GM23338 (cell line): ENCODE results near the gene GDPD4. TPM values are rescaled to one million over a fixed set of nuclear protein-coding genes. Genes with fewer than 3 reads are reported as not detected.

Source experiments
- ATAC-seq: fragments of 200-7000 bp; cut with Tn5 transposase; 3 replicates; pipeline ENCODE4 v1.9.1; 2020
- DNase-seq: peaks from one replicate; pipeline ENCODE4 v3.0.0-alpha.2; 2015; ENCODE audit warnings: low spot score
- H2AFZ ChIP-seq: fragments of 200-600 bp; sonication (generic); 2 replicates; pipeline ENCODE4 v1.8.0; 2016; ENCODE audit warnings: antibody characterized with exemption, mild to moderate bottlenecking, moderate library complexity
- H3F3A ChIP-seq: fragments of 200-600 bp; sonication (generic); replicated peaks from 2 replicates; pipeline ENCODE4 v1.8.0; 2017; ENCODE audit warnings: antibody characterized with exemption, mixed run types, low read depth
- H3K27ac ChIP-seq: fragments of 200-600 bp; sonication (generic); 2 replicates; pipeline ENCODE4 v1.6.1; 2016; ENCODE audit warnings: low read depth
- H3K27me3 ChIP-seq: fragments of 200-600 bp; sonication (generic); 2 replicates; pipeline ENCODE4 v1.8.0; 2016; ENCODE audit warnings: mild to moderate bottlenecking, mixed run types, moderate library complexity; ENCODE audit not compliant: insufficient read depth
- H3K36me3 ChIP-seq: fragments of 200-600 bp; sonication (generic); 2 replicates; pipeline ENCODE4 v1.8.0; 2016; ENCODE audit warnings: mild to moderate bottlenecking; ENCODE audit not compliant: insufficient read depth
- H3K4me1 ChIP-seq: fragments of 200-600 bp; sonication (generic); 2 replicates; pipeline ENCODE4 v1.8.0; 2016; ENCODE audit warnings: mild to moderate bottlenecking, moderate library complexity; ENCODE audit not compliant: insufficient read depth
- H3K4me2 ChIP-seq: fragments of 200-600 bp; sonication (generic); 2 replicates; pipeline ENCODE4 v1.7.1; 2017; ENCODE audit warnings: mixed run types
- H3K4me3 ChIP-seq: fragments of 200-600 bp; sonication (generic); 2 replicates; pipeline ENCODE4 v1.6.1; 2016; ENCODE audit warnings: mixed run types
- H3K79me2 ChIP-seq: fragments of 200-600 bp; sonication (generic); replicated peaks from 2 replicates; pipeline ENCODE4 v1.8.0; 2017; ENCODE audit warnings: mild to moderate bottlenecking; ENCODE audit not compliant: insufficient read depth
- H3K9me2 ChIP-seq: fragments of 200-600 bp; sonication (generic); 2 replicates; pipeline ENCODE4 v1.8.0; 2017; ENCODE audit not compliant: insufficient read depth
- H4K20me1 ChIP-seq: fragments of 200-600 bp; sonication (generic); replicated peaks from 2 replicates; pipeline ENCODE4 v1.8.0; 2017; ENCODE audit warnings: mild to moderate bottlenecking; ENCODE audit not compliant: insufficient read depth
- H3K27ac Mint-ChIP-seq: 2 replicates; pipeline ENCODE4 v1.8.0; 2020; ENCODE audit warnings: inconsistent platforms, mild to moderate bottlenecking, moderate library complexity, mixed read lengths
- H3K27me3 Mint-ChIP-seq: 3 replicates; pipeline ENCODE4 v1.8.0; 2022; ENCODE audit warnings: low read depth, mild to moderate bottlenecking, moderate library complexity, mixed read lengths, inconsistent platforms; ENCODE audit not compliant: insufficient read depth, poor library complexity
- H3K36me3 Mint-ChIP-seq: 3 replicates; pipeline ENCODE4 v1.8.0; 2021; ENCODE audit warnings: low read depth, mild to moderate bottlenecking, inconsistent platforms, moderate library complexity, mixed read lengths
- H3K4me1 Mint-ChIP-seq: 3 replicates; pipeline ENCODE4 v1.8.0; 2020; ENCODE audit warnings: mild to moderate bottlenecking, inconsistent platforms, mixed read lengths
- H3K4me3 Mint-ChIP-seq: 3 replicates; pipeline ENCODE4 v1.8.0; 2021; ENCODE audit warnings: moderate library complexity, mild to moderate bottlenecking, inconsistent platforms, mixed read lengths
- H3K9me3 Mint-ChIP-seq: 3 replicates; pipeline ENCODE4 v1.8.0; 2020; ENCODE audit warnings: moderate library complexity, mild to moderate bottlenecking, inconsistent platforms, mixed read lengths
- CTCF ChIP-seq, 2 experiments: fragments of 200-600 bp in 1 of 2; sonication (generic) in 1 of 2; conservative IDR thresholded peaks; 2 replicates each; pipeline versions ENCODE4 v1.5.1 to v1.6.1; 2016 to 2017; ENCODE audit warnings: antibody characterized with exemption in 2 of 2, low read depth in 2 of 2, mild to moderate bottlenecking in 2 of 2, moderate library complexity in 1 of 2
- EZH2 ChIP-seq: fragments of 200-600 bp; sonication (generic); IDR thresholded peaks from one replicate; pipeline ENCODE4 v1.8.0; 2017; ENCODE audit warnings: antibody characterized with exemption, mild to moderate bottlenecking, low read depth; ENCODE audit not compliant: unreplicated experiment
- EZH2phosphoT487 ChIP-seq: fragments of 200-600 bp; sonication (generic); IDR thresholded peaks from one replicate; pipeline ENCODE4 v1.8.1; 2018; ENCODE audit warnings: antibody characterized with exemption; ENCODE audit not compliant: unreplicated experiment
- NANOG ChIP-seq: IDR thresholded peaks from 2 replicates; pipeline ENCODE4 v1.6.1; 2016; ENCODE audit warnings: antibody characterized with exemption, borderline replicate concordance
- POLR2AphosphoS5 ChIP-seq: IDR thresholded peaks from 2 replicates; pipeline ENCODE4 v1.6.1; 2016; ENCODE audit warnings: antibody characterized with exemption, low read depth
- ZNF331 ChIP-seq: fragments of 250-450 bp; sonication (Bioruptor Pico); IDR thresholded peaks from 2 replicates; pipeline ENCODE4 v1.5.0; 2020; ENCODE audit warnings: low read depth, mild to moderate bottlenecking, moderate library complexity
- polyA plus RNA-seq: library from polyadenylated mRNA; unstranded; fragments of >200 nt; fragmentation: Nextera tagmentation; extraction: Ambion mirVana; gene quantifications from 2 replicates; pipeline ENCODE4 v1.2.1, GENCODE V29; 2016
- total RNA-seq: library from RNA; depleted of rRNA; stranded (reverse); fragments of >200 nt; shearing (Covaris generic); gene quantifications from 2 replicates; pipeline ENCODE4 v1.2.3, GENCODE V29; 2014
- TF ChIP-seq, protein P1 (sequence below): IDR thresholded peaks from one replicate; pipeline ENCODE4 v1.6.1; 2018; ENCODE audit warnings: antibody characterized with exemption; ENCODE audit not compliant: unreplicated experiment
- TF ChIP-seq, protein P2 (sequence below): IDR thresholded peaks from 2 replicates; pipeline ENCODE4 v1.6.1; 2016; ENCODE audit warnings: antibody characterized with exemption

The GDPD4 gene
- total and polyA plus RNA-seq, 2 experiments from 2014 or later: not detected

GRCh38 chr11:77201370-77201769, 100.1 kb downstream of the GDPD4 start (continued):
- TF ChIP-seq, protein P1, sequence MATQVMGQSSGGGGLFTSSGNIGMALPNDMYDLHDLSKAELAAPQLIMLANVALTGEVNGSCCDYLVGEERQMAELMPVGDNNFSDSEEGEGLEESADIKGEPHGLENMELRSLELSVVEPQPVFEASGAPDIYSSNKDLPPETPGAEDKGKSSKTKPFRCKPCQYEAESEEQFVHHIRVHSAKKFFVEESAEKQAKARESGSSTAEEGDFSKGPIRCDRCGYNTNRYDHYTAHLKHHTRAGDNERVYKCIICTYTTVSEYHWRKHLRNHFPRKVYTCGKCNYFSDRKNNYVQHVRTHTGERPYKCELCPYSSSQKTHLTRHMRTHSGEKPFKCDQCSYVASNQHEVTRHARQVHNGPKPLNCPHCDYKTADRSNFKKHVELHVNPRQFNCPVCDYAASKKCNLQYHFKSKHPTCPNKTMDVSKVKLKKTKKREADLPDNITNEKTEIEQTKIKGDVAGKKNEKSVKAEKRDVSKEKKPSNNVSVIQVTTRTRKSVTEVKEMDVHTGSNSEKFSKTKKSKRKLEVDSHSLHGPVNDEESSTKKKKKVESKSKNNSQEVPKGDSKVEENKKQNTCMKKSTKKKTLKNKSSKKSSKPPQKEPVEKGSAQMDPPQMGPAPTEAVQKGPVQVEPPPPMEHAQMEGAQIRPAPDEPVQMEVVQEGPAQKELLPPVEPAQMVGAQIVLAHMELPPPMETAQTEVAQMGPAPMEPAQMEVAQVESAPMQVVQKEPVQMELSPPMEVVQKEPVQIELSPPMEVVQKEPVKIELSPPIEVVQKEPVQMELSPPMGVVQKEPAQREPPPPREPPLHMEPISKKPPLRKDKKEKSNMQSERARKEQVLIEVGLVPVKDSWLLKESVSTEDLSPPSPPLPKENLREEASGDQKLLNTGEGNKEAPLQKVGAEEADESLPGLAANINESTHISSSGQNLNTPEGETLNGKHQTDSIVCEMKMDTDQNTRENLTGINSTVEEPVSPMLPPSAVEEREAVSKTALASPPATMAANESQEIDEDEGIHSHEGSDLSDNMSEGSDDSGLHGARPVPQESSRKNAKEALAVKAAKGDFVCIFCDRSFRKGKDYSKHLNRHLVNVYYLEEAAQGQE: no peak
- TF ChIP-seq POLR2AphosphoS5: no peak
- TF ChIP-seq ZNF331 (CRISPR knock-in tag): no peak
- no peak for TF ChIP-seq NANOG

DNA sequence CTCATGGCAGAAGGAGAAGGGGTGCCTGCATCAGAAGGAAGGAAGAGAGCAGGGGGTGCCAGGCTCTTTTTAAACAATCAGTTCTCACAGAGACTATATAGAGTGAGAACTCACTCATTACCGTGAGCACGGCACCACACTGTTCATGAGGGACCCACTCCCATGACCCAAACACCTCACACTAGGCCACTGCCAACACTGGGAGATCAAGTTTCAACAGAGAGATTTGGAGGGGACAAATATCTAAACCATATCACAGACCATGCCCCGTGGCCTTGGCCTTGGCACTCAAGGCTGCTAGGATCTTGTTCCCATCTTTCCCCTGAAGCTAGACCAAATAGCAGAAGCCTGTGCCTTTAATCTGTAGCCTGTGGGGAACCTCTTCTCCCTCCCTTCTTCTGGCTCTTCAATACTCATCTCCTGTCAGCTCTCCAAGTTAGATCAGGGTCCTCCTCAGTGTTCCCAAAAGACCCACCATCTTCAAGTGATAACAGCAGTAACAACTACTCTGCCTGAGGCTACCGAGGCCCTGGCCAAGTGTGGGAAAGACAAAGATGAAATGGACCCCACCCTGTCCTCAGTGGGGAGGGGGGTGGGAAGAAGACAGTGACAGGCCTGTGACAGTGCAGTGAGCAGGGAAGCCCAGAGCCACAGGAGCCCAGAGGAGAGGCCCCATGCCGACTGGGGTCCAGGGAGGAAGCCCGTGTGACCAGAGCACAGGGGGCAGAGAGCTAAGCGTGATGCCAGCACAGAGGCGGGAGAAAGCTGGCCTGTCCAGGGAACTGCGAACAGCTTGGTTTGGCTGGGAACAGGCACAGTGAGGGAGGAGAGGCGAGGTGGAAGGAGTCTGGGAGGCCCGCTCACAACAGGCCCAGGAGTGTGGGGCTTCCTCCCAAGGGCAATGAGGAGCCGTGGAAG, 100.9 kb downstream of the GDPD4 start:
- H3F3A ChIP-seq: no peaks in the 10 kb centered on the region
- Mint-ChIP-seq H3K36me3 (no peaks in the 10 kb centered on the region; the same call in 2 of the 3 replicates), H3K27me3 (peaks cover 13% of the 10 kb centered on the region), H3K4me1 (peaks cover 8% of the 10 kb centered on the region; the same call in 2 of the 3 replicates), H3K27ac (no peak overlapping the region), H3K9me3 (no peaks in the 10 kb centered on the region), H3K4me3 (no peak overlapping the region)
- H3K27me3 ChIP-seq: no peaks in the 10 kb centered on the region
- ATAC-seq (no peak), DNase-seq (no peak)
- H3K27ac ChIP-seq: no peak overlapping the region
- H3K79me2 ChIP-seq: no peaks in the 10 kb centered on the region
- no peak overlapping the region for H2AFZ ChIP-seq
- H3K36me3 ChIP-seq: no peaks in the 10 kb centered on the region
- H3K4me3 ChIP-seq: no peak overlapping the region
- H3K9me2 ChIP-seq: no peaks in the 10 kb centered on the region
- H3K4me1 ChIP-seq: no peaks in the 10 kb centered on the region
- H4K20me1 ChIP-seq: no peaks in the 10 kb centered on the region
- no peak overlapping the region for H3K4me2 ChIP-seq
- TF ChIP-seq, protein P1: no peak
- TF ChIP-seq EZH2phosphoT487: no peak
- no peak for TF ChIP-seq ZNF331 (CRISPR knock-in tag)
- no peak for TF ChIP-seq CTCF (conservative IDR thresholded peaks at IDR 0.05; ENCODE audit: low read depth in 2 of 2)
- no peak for TF ChIP-seq EZH2
- TF ChIP-seq POLR2AphosphoS5: no peak
- TF ChIP-seq, protein P2, sequence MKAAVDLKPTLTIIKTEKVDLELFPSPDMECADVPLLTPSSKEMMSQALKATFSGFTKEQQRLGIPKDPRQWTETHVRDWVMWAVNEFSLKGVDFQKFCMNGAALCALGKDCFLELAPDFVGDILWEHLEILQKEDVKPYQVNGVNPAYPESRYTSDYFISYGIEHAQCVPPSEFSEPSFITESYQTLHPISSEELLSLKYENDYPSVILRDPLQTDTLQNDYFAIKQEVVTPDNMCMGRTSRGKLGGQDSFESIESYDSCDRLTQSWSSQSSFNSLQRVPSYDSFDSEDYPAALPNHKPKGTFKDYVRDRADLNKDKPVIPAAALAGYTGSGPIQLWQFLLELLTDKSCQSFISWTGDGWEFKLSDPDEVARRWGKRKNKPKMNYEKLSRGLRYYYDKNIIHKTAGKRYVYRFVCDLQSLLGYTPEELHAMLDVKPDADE: no peak
